Small intestine (tissue), 7 donors: ENCODE measurements around the gene ADAP1. TPM values are rescaled to one million over a fixed set of nuclear protein-coding genes. Genes with fewer than 3 reads are reported as not detected.
"Not testable (repeated sequence)": the region's sequence is repeated elsewhere in the genome, so short reads cannot be mapped to it uniquely, and the experiment has no call there.

ENCODE experiments used
- DNase-seq, 2 donors: peaks; one replicate each; pipeline versions ENCODE4 v3.0.0 to v3.0.0-alpha.2; 2013
- FAIRE-seq: peaks from 2 replicates; lab custom pipeline; 2012; peaks lifted over from hg19 to GRCh38; lab: Jason Lieb, UNC
- H3K27ac ChIP-seq, 3 donors: one replicate each; pipeline ENCODE4 v1.5.1; 2013; ENCODE audit warnings: low read length in 2 of 3, mild to moderate bottlenecking in 2 of 3, control low read depth in 1 of 3, inconsistent platforms in 1 of 3, low read depth in 1 of 3, moderate library complexity in 1 of 3
- H3K27me3 ChIP-seq, 3 donors: one replicate each; pipeline ENCODE4 v1.6.1; 2013; ENCODE audit warnings: low read length in 3 of 3, inconsistent platforms in 1 of 3; ENCODE audit not compliant: control insufficient read depth in 3 of 3, insufficient read depth in 3 of 3
- H3K36me3 ChIP-seq, 3 donors: one replicate each; pipeline ENCODE4 v1.6.1; 2013; ENCODE audit warnings: low read length in 3 of 3, inconsistent platforms in 1 of 3, low read depth in 1 of 3, mild to moderate bottlenecking in 1 of 3, moderate library complexity in 1 of 3; ENCODE audit not compliant: control insufficient read depth in 3 of 3, insufficient read depth in 2 of 3
- H3K4me1 ChIP-seq, 3 donors: one replicate each; pipeline ENCODE4 v1.6.1; 2013; ENCODE audit warnings: low read length in 2 of 3, inconsistent platforms in 1 of 3, low read depth in 1 of 3, mild to moderate bottlenecking in 1 of 3, moderate library complexity in 1 of 3; ENCODE audit not compliant: control insufficient read depth in 3 of 3, insufficient read depth in 2 of 3
- H3K4me3 ChIP-seq, 3 donors: one replicate each; pipeline ENCODE4 v1.5.1; 2013; ENCODE audit warnings: low read length in 3 of 3, control low read depth in 1 of 3, inconsistent platforms in 1 of 3, low read depth in 1 of 3, mild to moderate bottlenecking in 1 of 3, moderate library complexity in 1 of 3
- H3K9me3 ChIP-seq, 2 donors: one replicate each; pipeline ENCODE4 v1.6.1; 2013; ENCODE audit warnings: low read depth in 1 of 2, low read length in 1 of 2; ENCODE audit not compliant: control insufficient read depth in 2 of 2, insufficient read depth in 1 of 2
- WGBS, 3 donors: extraction: QIAGEN DNeasy Blood & Tissue Kit; methylation state at CpG; one replicate each; pipeline ENCODE4 v1.1.7; 2013; 5-methylcytosine and 5-hydroxymethylcytosine counted together
- polyA plus RNA-seq, 4 donors: library from polyadenylated mRNA; stranded (reverse) in 3 of 4; unstranded in 1 of 4; fragments of 200-250 nt in 3 of 4; fragments of 120-200 nt in 1 of 4; gene quantifications; one replicate each; pipeline versions ENCODE4 v1.2.1 to v1.2.3, GENCODE V29; 2013
- donor health status: healthy with polysubstance abuse.
- donor health status: control.
- donor health status: control.
- donor health status: Bipolar disorder and iron deficiency.
- donor health status: healthy.

Gene ADAP1
- polyA plus RNA-seq, 4 donors, result 69.2 to 113 (median 86.7) TPM

- Histone ChIP-seq H3K4me1 (peaks cover 0 to 33% (median 0%) of the 10 kb centered on the region in 3 donors), H3K36me3 (peaks cover 0 to 29% (median 0%) of the 10 kb centered on the region in 3 donors)
- not testable (repeated sequence) for H3K9me3 ChIP-seq, H3K27ac ChIP-seq, H3K4me3 ChIP-seq, H3K27me3 ChIP-seq, DNase-seq, FAIRE-seq
- 80 to 93% (median 88%) methylated on average over 4 of the region's 4 CpGs for WGBS, 3 donors
Observed at GRCh38 chr7:943793-944192, 10.7 kb downstream of the ADAP1 start.

- DNase-seq, result no peak
- H3K27ac ChIP-seq, result no peak overlapping the region
- no peak for FAIRE-seq
- H3K9me3 ChIP-seq, result no peaks in the 10 kb centered on the region
- peaks cover 0 to 14% (median 0%) of the 10 kb centered on the region in 3 donors for H3K4me1 ChIP-seq
- H3K36me3 ChIP-seq, result peaks cover 0 to 39% (median 4%) of the 10 kb centered on the region in 3 donors
- H3K4me3 ChIP-seq, result no peak overlapping the region
- H3K27me3 ChIP-seq, result no peaks in the 10 kb centered on the region
- 58 to 77% (median 61%) methylated on average over 2 of the region's 2 CpGs for WGBS, 3 donors
Observed at GRCh38 chr7:940599-941408, 13.7 kb downstream of the ADAP1 start.

- Histone ChIP-seq H3K36me3 (peaks cover under 1 to 41% (median 4%) of the 10 kb centered on the region in 3 donors), H3K27ac (no peak overlapping the region), H3K27me3 (no peaks in the 10 kb centered on the region), H3K4me3 (no peak overlapping the region), H3K9me3 (no peaks in the 10 kb centered on the region), H3K4me1 (peaks cover 0 to 6% (median 0%) of the 10 kb centered on the region in 3 donors)
- DNase-seq (no peak), FAIRE-seq (no peak)
- 90 to 99% (median 98%) methylated on average over 4 of the region's 4 CpGs for WGBS, 3 donors
Observed at GRCh38 chr7:939843-940242, 14.6 kb downstream of the ADAP1 start.

- peaks cover 4 to 46% (median 5%) of the 10 kb centered on the region in 3 donors for H3K36me3 ChIP-seq
- DNase-seq (no peak), FAIRE-seq (no peak)
- H3K4me3 ChIP-seq, result no peak overlapping the region
- no peaks in the 10 kb centered on the region for H3K27me3 ChIP-seq
- no peak overlapping the region for H3K27ac ChIP-seq
- H3K9me3 ChIP-seq, result no peaks in the 10 kb centered on the region
- no peaks in the 10 kb centered on the region for H3K4me1 ChIP-seq
- WGBS, 3 donors, result 93 to 95% (median 95%) methylated on average over 26 to 27 of the region's 27 CpGs
Observed at GRCh38 chr7:938546-939185, 15.8 kb downstream of the ADAP1 start.

GRCh38 chr7:937856-938484 is 16.5 kb downstream of the ADAP1 start:
- Histone ChIP-seq H3K36me3 (peaks cover 4 to 49% (median 5%) of the 10 kb centered on the region in 3 donors), H3K27me3 (no peaks in the 10 kb centered on the region), H3K4me1 (no peaks in the 10 kb centered on the region), H3K4me3 (no peak overlapping the region), H3K27ac (no peak overlapping the region), H3K9me3 (no peaks in the 10 kb centered on the region)
- DNase-seq, result no peak
- FAIRE-seq, result no peak
- 84 to 92% (median 91%) methylated on average over 16 of the region's 16 CpGs for WGBS, 3 donors

- Histone ChIP-seq H3K27me3 (no peaks in the 10 kb centered on the region), H3K27ac (no peak overlapping the region), H3K4me3 (no peak overlapping the region), H3K4me1 (no peaks in the 10 kb centered on the region), H3K36me3 (peaks cover 4 to 63% (median 5%) of the 10 kb centered on the region in 3 donors), H3K9me3 (no peaks in the 10 kb centered on the region)
- FAIRE-seq (no peak), DNase-seq (no peak)
- 54 to 66% (median 65%) methylated on average over 19 to 22 of the region's 22 CpGs for WGBS, 3 donors
Observed at GRCh38 chr7:936386-937054, 18.0 kb downstream of the ADAP1 start.

GRCh38 chr7:935874-936385 is 18.6 kb downstream of the ADAP1 start:
- DNase-seq, result no peak
- 89 to 97% (median 95%) methylated on average over 28 of the region's 28 CpGs for WGBS, 3 donors
- H3K27me3 ChIP-seq, result no peaks in the 10 kb centered on the region
- no peaks in the 10 kb centered on the region for H3K4me1 ChIP-seq
- H3K9me3 ChIP-seq, result no peaks in the 10 kb centered on the region
- H3K27ac ChIP-seq, result no peak overlapping the region
- no peak overlapping the region for H3K4me3 ChIP-seq
- H3K36me3 ChIP-seq, result peaks cover 4 to 68% (median 5%) of the 10 kb centered on the region in 3 donors
- FAIRE-seq, result no peak
